NOMO-1 (cell line): ENCODE results near the gene MFGE8.
"Not testable (repeated sequence)": the region's sequence is repeated elsewhere in the genome, so short reads cannot be mapped to it uniquely, and the experiment has no call there.

Experiments used
- DNase-seq, 2 experiments: peaks; one replicate each; lab custom pipeline; 2025; ENCODE audit not compliant: unreplicated experiment in 2 of 2; lab: John Stamatoyannopoulos, UW

The MFGE8 gene, protein sequence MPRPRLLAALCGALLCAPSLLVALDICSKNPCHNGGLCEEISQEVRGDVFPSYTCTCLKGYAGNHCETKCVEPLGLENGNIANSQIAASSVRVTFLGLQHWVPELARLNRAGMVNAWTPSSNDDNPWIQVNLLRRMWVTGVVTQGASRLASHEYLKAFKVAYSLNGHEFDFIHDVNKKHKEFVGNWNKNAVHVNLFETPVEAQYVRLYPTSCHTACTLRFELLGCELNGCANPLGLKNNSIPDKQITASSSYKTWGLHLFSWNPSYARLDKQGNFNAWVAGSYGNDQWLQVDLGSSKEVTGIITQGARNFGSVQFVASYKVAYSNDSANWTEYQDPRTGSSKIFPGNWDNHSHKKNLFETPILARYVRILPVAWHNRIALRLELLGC

DNA sequence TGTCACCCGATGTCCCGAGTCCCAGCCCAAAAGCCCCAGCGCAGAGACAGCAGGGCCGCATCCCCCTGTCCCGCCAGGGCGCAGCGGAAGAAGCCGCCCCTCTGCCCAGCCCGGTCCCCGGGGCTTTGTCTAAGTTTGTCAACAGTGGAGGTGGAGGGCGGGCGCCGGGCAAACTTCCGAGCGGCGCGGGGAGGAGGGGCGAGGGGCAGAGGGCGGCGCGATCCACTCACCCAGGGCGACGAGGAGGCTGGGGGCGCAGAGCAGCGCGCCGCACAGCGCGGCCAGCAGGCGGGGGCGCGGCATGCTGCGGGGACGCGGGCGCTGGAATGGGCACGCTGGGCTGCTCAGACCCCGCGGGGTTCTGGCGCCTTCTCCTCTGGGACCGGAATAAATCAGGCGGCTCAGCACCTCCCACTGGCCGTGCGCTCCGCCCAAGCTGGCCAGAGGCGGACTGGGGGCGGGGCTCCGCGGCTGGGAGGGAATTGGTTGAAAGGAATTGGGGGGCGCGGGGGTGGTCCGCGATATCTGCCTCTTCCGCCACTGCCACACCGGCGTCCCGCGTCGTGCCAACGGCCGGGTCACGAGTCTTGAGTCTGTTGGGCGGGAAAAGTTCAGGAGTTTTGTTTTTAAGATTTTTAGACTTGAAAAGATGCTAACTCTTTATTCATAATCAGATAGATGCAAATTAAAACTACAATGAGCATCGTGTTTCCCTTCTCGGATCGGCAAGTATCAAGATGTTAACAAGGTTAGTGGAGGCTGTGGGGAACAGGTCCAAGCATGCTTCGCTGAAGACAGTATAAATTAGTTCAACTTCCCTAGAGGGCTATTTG lies at the start of gene MFGE8:
Gene MFGE8 (minus strand): TSS at position 363 of the 833 bp plus-strand sequence. CDS start 60 bp downstream, at position 303.
- peak; percentile 52 to 65 for DNase-seq

DNA sequence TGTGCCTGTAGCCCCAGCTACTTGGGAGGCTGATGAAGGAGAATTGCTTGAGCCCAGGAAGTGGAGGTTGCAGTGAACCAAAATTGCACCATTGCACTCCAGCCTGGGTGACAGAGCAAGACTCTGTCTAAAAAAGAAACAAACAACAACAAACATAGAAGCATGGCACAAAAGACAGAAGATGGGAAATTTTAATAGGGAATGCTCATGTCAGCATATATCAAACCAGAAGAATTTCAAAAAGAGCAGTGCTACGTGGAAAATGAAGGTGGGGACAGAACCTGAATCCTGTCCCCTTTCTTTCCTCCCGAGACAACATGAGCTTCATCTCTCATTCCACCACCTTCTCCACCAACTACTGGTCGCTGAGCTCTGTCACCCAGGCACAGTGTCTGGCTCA lies 46.3 kb upstream of the MFGE8 start:
- no peak for DNase-seq

DNA sequence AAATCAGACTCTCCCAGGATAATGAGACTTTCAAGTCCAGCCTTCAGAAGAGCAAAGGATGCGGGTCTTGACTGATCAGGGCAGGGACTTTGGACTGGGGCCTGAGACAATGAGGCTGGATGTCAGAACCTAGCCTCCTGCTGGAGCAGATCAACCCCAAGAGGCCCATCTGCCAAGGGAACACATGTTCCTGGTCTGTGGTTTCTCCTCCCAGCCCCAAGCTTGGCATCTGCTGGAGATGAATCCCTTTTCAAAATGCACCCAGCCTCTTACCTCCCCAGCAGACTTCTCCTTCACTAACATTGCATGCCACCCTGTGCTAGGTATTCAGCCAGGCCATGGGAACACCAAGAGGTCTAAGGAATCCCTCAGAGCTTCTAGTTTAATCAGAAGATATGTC lies 43.7 kb upstream of the MFGE8 start:
- no peak for DNase-seq

DNA sequence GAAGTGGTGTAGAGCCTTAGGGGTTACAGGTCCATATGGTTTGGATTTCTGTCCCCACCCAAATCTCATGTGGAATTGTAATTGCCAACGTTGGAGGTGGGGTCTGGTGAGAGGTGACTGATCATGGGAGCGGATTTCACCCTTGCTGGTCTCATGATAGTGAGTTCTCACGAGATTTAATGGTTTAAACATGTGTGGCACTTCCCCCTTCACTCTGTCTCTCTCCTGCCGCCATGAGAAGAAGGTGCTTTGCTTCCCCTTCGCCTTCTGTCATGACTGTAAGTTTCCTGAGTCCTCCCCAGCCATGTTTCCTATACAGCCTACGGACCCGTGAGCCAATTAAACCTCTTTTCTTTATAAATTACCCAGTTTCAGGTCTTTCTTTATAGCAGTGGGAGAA lies 43.1 kb upstream of the MFGE8 start:
- DNase-seq: no peak

DNA sequence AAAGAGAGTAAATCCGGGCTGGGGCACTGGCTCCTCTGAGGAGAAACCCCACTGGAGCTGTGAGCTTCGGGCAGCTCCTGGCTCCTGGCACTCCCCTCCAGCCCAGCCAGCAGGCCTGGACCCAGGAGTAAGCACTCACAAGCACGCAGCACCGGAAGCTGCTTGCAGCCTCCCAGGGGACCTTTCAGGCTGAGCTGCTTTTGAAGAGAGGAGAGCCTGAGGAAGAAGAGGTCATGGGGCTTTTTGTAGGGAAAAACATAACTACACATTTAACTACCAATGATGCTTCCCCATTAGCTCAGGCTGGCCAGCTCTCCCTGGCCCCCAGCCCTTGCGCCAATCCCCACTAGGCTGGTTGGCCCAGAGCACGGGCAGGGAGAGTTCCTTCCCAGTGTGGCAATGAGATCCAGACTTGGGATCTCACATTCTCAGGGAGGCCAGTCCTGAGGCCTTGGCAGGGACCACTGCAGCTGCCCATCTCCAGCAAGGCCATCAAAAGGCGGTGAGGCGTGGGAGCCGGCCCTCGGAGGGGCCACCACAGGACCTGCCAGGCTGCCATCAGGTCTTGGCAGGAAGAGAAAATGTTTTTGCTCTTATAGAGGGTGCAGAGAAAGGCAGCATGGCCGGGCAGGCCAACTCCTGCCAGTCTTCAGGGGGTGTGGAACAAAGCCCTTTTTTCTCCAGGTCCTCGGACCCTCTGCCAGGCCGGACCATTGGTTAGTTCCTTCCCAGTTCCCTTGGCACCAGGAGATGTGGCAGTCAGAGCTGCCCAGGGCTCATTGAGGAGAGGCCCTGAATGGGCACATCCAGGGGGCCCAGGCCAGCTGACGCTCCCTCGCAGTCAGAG lies 41.5 kb upstream of the MFGE8 start:
- no peak for DNase-seq

DNA sequence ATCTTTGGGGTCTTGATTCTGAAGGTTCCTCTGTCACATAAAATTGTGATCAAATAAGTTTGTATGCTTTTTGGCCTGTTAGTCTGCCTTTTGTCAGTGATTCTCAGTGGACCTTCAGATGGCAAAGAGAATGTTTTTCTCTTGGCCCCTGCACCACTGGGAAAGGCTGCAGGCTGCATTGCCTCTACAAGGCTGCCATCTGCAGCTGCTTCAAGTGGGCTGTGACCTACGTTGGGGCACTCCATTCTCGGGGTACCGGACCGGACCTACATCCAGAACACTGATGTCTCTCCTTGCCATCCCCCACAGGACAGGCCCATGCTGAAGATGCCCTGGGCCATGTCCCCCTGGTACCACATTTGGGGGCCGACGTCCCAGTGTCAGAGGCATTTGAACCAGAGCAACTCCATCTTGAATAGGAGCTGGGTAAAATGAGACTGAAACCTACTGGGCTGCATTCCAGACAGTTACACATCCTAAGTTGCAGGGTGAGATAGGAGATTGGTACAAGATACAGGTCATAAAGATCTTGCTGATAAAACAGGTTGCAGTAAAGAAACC lies 37.5 kb upstream of the MFGE8 start:
- DNase-seq: no peak

DNA sequence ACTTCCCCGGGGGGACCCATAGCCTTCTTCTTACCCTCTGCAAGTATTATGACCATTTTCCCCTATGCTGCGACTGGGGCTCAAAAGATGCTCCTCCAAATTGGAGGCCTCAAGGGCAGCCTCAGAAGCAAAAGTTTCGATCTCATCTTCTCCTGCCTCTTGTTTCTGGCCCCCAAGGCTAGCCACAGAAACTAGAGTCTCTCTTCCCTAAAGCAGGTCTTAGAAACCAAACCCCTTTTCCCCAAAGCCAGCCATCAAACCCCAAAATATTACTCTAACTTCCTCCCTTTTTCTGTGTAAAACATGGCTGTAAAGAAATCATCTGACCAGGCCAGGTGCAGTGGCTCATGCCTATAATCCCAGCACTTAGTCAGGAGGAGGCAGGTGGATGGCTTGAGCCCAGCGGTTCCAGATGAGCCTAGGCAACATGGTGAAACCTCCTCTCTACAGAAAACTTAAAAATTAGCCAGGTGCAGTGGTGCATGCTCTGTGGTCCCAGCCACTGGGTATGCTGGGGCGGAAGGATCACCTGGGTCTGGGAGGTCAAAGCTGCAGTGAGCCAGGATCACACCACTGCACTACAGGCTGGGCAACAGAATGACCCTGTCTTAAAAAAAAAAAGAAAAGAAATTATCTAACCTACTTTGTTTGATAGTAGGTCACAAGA lies 36.7 kb upstream of the MFGE8 start:
- DNase-seq: no peak

DNA sequence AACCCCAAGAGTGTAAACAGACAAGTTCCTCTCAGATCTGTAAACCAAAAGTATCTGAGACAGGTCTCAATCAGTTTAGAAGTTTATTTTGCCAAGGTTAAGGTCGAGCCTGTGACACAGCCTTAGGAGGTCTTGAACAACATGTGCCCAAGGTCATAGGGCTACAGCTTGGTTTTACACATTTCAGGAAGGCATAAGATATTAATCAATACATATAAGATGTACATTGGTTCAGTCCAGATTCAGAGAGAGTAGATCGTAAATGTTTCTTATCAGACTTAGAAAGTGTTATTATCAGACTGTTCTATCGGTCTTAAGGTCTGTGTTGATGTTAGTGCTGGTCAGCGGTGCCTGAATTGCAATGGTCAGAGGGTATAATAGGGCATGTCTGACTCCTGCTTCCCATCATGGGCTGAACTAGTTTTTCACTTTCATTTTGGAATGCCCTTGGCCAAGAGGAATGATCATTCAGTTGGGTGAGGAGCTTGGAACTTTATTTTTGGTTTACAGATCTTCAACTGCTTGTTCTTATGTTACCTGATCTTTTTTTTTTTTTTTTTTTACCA lies 27.0 kb upstream of the MFGE8 start:
- DNase-seq: no peak

DNA sequence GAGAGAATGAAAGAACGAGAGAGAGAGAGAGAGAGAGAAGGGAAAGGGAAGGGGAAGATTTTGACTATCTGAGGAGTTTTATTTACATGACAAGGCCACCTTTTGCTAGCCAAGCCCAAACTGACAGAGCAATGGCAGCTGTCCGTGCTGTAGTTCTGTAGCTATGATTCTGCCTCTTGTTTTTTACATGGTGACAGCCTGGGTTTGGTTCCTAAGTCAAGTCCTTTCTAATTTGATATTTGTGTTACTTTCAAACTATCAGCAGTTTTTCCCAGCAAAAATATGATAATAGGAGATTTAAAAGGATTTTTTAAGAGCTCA lies 26.3 kb upstream of the MFGE8 start:
- DNase-seq: no peak

DNA sequence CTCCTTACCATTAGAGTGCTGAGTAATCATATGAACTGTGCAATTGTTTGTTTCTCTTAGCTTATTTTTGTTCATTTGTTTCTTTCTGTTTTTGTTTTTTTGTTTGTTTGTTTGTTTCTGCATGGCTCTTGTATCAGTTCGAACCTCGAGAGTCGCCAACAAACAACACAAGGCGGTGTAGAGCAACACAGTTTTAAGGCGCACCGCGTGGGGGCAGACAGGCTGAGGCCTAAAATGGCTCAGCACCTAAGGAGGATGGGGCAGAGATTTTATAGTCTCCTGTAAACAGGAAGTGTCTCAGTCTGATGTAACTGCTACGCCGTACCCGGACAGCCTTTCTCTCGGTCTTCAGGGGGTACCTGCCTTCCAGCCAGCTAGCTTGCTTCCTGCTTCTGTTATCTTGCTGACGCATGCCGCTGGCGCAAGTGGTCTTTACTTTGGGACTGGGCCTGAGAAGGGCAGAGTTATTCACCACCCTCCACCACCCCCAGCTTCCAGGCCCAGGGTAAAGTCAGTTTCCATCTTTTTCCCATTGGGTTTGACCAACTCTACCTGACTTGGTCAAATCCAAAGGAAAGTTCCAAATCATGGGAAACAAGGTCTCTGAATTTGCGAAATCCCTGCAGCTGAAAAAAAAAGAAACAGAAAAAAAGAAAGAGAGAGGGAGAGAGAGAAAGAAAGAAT lies 25.8 kb upstream of the MFGE8 start:
- peak in 1 of 2 experiments; percentile 15 for DNase-seq

DNA sequence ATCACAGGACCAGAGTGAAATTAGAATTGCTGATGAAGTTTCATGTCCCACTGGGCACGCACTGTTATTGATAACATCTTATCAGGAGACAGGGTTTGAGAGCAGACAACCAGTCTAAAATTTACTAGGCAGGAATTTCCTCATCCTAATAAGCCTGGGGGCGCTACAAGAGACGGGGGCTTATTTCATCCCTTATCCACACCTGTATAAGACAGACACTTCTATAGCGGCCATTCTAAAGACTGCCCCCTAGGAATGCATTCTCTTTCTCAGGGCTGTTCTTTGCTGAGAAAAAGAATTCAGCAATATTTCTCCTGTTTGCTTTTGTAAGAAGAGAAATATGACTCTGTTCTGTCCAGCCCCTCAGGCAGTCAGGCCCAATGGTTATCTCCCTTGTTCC lies 21.3 kb upstream of the MFGE8 start:
- DNase-seq: not testable (repeated sequence)

DNA sequence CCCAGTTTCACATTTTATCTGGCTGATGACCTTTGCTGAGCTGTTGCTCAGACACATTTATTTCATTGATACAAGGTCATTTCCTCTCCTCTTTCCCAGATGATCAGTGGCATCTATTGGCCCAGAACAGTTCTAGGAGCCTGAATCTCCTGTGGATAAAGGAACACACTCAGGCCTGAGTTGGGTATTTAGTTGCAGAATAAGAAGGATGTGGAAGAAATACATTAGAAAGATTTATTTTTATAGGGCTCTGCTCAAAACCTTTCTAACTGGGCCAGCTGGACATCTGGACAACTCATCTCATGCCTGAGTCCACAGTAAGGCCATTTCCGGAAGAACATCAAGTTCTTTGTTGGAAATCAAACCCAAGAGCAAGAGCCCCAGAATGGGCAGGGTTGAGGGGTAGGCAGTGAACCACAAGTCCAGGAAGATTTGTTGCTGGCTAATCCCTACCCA lies 19.7 kb upstream of the MFGE8 start:
- no peak for DNase-seq

DNA sequence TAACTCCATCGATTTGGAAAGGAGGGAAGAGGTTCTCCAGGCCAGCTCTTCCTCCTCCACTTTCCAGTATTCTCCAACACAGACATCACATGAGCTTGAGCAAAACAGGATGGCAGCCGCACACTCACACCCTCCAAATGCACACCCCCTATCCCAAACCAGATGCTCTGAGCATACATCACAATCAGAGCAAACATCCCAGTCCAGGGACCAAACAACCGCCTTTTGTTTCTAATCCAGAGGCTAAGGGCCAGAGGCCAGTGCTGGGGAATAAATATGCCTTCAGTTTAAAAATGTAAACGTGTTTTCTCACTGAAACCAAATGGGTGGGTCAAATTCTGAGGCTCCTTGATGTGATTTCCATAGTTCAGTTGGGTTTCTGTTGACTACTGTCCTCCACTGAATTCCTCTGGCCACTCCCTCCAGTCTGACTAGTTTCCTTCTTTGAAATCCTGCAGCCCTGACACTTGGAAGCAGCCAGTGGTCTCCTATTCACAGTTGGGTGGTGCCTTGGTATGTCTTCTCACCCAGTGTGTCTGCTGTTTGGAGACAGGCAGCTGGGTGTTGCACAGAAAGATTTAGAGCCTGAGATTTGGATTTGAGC lies 19.2 kb upstream of the MFGE8 start:
- no peak for DNase-seq

DNA sequence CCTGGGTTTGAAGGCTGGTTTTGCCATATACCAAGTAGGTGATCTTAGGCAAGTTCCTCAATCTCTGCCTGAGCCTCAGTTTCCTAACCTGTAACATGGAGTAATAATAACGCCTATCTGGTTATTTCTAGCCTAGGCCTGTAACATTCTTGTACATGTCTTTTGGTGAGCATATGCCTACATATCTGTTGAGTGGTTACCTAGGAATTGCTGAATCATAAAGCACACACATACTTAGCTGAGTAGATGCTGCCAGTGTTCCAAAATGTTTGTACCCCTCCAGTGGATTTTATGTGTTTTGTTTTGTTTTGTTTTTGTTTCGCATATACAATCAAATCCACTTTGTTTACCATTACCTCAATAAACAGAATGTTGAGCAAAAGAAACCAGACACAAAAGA lies 17.4 kb upstream of the MFGE8 start:
- DNase-seq: no peak

DNA sequence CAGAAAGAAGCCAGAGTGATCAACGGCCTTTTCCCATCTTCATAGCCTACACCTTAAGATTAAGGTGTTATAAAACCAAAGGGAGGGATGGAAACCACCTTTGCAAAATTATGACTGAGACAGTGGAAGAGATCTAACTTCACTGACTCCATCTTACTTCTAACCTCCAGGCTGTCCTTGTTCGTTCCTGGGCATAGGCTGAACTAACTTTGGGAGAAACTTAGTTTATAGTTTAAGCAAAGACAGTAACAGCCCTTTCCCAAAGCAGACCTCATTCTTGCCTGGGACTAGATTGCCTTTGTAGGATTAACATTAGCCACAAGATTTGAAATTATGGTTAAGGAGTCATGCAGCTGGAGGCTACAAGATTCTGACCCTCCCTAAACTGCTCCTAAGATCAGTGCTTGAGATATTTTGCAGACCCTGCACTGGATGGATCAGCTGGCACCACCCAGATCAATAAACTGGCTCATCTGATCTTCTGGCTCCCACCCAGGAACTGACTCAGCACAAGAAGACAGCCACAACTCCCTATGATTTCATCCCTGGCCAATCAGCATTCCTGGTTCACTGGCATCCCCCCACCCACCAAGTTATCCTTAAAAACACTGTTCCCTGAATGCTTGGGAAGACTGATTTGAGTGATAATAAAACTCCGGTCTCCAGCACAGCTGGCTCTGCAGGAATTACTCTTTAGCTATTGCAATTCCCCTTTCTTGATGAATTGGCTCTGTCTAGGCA lies 16.3 kb upstream of the MFGE8 start:
- not testable (repeated sequence) for DNase-seq

DNA sequence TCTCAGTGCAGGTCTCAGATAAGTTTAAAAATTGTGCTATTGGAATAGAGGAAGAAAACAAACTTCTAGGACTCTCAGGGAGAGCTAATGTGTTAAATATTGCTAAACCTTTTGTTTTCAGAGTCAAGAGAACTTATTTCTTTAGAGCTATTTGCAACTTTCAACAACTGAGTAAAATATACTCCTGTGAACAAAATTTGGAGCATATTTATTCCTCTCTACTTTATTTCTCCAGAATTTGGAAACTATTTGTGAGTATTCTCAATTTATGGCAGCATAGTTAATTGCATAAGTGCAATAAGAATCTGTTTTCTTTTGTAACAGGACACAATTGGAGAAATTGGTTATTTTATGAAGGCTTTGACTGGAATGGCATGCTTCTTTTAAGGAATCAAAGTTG lies 15.0 kb upstream of the MFGE8 start:
- not testable (repeated sequence) for DNase-seq

DNA sequence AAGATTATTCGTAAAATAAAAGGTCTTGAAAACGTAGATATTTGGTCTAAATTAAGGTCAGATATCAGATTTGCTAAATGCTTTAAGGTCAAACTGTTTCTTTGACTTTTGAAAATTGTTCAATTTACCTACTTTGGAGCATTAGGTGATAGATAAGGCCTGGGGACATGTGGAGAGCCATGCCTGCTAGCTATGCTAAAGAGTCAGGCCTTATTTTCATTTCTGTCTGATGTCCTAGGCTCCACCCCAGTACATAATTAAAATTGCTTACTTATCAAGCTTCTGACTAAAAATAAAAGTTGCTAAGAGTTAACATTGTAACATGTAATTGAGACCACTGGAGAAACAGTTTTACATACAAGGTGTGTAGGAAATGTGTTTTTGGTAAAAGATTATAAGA lies 12.5 kb upstream of the MFGE8 start:
- DNase-seq: not testable (repeated sequence)

DNA sequence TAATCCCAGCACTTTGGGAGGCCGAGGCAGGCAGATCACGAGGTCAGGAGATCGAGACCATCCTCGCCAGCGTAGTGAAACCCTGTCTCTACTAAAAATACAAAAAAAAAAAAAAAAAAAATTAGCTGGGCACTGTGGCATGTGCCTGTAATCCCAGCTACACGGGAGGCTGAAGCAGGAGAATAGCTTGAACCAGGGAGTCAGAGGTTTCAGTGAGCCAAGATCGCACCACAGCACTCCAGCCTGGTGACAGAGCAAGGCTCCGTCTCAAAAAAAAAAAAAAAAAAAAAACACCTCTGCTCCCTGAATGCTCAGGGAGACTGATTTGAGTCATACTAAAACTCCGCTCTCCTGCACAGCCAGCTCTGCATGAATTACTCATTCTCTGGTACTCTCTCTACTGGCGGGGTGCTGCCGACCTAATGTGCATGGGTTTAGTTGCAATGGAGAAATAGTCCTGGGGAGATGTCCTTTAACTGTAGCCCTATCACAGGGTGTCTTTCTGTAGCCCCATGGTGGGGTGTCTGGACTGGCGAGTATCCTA lies 7.8 kb upstream of the MFGE8 start:
- not testable (repeated sequence) for DNase-seq
